ENCODE results near the gene RFX2.

The RFX2 gene

GRCh38 chr19:6062274-6062673 lies 48.0 kb downstream of the RFX2 start:
- FAIRE-seq (no peak), DNase-seq (ENCODE audit: insufficient read length, low spot score) (no peak)

- no peak for FAIRE-seq
Observed at GRCh38 chr19:6061376-6062130, 48.7 kb downstream of the RFX2 start.

GRCh38 chr19:6060600-6061375 lies 49.5 kb downstream of the RFX2 start:
- DNase-seq (ENCODE audit: insufficient read length, low spot score) (no peak), FAIRE-seq (no peak)

More at GRCh38 chr19:6061376-6062130, 48.7 kb downstream of the RFX2 start:
- DNase-seq (ENCODE audit: insufficient read length, low spot score) = no peak

GRCh38 chr19:6059988-6060599 lies 50.2 kb downstream of the RFX2 start:
- FAIRE-seq (no peak), DNase-seq (ENCODE audit: insufficient read length, low spot score) (no peak)

GRCh38 chr19:6059396-6059947 lies 50.8 kb downstream of the RFX2 start:
- FAIRE-seq = no peak

GRCh38 chr19:6058518-6059201 lies 51.6 kb downstream of the RFX2 start:
- no peak for FAIRE-seq
- no peak for DNase-seq (ENCODE audit: insufficient read length, low spot score)

More at GRCh38 chr19:6059396-6059947, 50.8 kb downstream of the RFX2 start:
- no peak for DNase-seq (ENCODE audit: insufficient read length, low spot score)

GRCh38 chr19:6057651-6058517 lies 52.4 kb downstream of the RFX2 start:
- FAIRE-seq = no peak
- DNase-seq (ENCODE audit: insufficient read length, low spot score) = no peak

- no peak for FAIRE-seq
- no peak for DNase-seq (ENCODE audit: insufficient read length, low spot score)
Observed at GRCh38 chr19:6056801-6057650, 53.3 kb downstream of the RFX2 start.

- no peak for DNase-seq (ENCODE audit: insufficient read length, low spot score)
- FAIRE-seq = no peak
Observed at GRCh38 chr19:6056282-6056741, 54.0 kb downstream of the RFX2 start.

GRCh38 chr19:6055013-6055795 lies 55.1 kb downstream of the RFX2 start:
- DNase-seq (ENCODE audit: insufficient read length, low spot score) (no peak), FAIRE-seq (no peak)

- DNase-seq (ENCODE audit: insufficient read length, low spot score) = peak; percentile 86
- FAIRE-seq = peak; percentile 90
Observed at GRCh38 chr19:6048793-6049405, 61.4 kb downstream of the RFX2 start.

GRCh38 chr19:6048348-6048747 lies 62.0 kb downstream of the RFX2 start:
- DNase-seq (ENCODE audit: insufficient read length, low spot score) = no peak

GRCh38 chr19:6047741-6048251 lies 62.5 kb downstream of the RFX2 start:
- FAIRE-seq (no peak), DNase-seq (ENCODE audit: insufficient read length, low spot score) (no peak)

More at GRCh38 chr19:6048348-6048747, 62.0 kb downstream of the RFX2 start:
- peak; percentile 60 for FAIRE-seq

GRCh38 chr19:6047256-6047655 lies 63.0 kb downstream of the RFX2 start:
- no peak for FAIRE-seq
- DNase-seq (ENCODE audit: insufficient read length, low spot score) = no peak

- FAIRE-seq = no peak
Observed at GRCh38 chr19:6045108-6045507, 65.2 kb downstream of the RFX2 start.

GRCh38 chr19:6044056-6044805 lies 66.1 kb downstream of the RFX2 start:
- FAIRE-seq = no peak
- no peak for DNase-seq (ENCODE audit: insufficient read length, low spot score)

More at GRCh38 chr19:6045108-6045507, 65.2 kb downstream of the RFX2 start:
- DNase-seq (ENCODE audit: insufficient read length, low spot score) = no peak
